NOMO-1 treated with DMSO at 0.1 percent for 48 hours (cell line): ENCODE results near the gene DNAJC13.
A peak's percentile ranks its signal among the peaks of the same experiment; 100 is the strongest.
"Not testable (repeated sequence)": the region's sequence is repeated elsewhere in the genome, so short reads cannot be mapped to it uniquely, and the experiment has no call there.

Source experiments
- DNase-seq: peaks from one replicate; lab custom pipeline; 2025; ENCODE audit not compliant: unreplicated experiment; lab: John Stamatoyannopoulos, UW

Gene DNAJC13, protein sequence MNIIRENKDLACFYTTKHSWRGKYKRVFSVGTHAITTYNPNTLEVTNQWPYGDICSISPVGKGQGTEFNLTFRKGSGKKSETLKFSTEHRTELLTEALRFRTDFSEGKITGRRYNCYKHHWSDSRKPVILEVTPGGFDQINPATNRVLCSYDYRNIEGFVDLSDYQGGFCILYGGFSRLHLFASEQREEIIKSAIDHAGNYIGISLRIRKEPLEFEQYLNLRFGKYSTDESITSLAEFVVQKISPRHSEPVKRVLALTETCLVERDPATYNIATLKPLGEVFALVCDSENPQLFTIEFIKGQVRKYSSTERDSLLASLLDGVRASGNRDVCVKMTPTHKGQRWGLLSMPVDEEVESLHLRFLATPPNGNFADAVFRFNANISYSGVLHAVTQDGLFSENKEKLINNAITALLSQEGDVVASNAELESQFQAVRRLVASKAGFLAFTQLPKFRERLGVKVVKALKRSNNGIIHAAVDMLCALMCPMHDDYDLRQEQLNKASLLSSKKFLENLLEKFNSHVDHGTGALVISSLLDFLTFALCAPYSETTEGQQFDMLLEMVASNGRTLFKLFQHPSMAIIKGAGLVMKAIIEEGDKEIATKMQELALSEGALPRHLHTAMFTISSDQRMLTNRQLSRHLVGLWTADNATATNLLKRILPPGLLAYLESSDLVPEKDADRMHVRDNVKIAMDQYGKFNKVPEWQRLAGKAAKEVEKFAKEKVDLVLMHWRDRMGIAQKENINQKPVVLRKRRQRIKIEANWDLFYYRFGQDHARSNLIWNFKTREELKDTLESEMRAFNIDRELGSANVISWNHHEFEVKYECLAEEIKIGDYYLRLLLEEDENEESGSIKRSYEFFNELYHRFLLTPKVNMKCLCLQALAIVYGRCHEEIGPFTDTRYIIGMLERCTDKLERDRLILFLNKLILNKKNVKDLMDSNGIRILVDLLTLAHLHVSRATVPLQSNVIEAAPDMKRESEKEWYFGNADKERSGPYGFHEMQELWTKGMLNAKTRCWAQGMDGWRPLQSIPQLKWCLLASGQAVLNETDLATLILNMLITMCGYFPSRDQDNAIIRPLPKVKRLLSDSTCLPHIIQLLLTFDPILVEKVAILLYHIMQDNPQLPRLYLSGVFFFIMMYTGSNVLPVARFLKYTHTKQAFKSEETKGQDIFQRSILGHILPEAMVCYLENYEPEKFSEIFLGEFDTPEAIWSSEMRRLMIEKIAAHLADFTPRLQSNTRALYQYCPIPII (N-terminal part only)

GRCh38 chr3:132416807-132417694, at the start of gene DNAJC13:
TSS of gene DNAJC13 (plus strand) at chr3:132417502. CDS start at chr3:132434551, 17,049 bp downstream.
- peak; percentile 99 for DNase-seq

- DNase-seq, result no peak
Measured at GRCh38 chr3:132368515-132368914, 48.8 kb upstream of the DNAJC13 start.

DNA sequence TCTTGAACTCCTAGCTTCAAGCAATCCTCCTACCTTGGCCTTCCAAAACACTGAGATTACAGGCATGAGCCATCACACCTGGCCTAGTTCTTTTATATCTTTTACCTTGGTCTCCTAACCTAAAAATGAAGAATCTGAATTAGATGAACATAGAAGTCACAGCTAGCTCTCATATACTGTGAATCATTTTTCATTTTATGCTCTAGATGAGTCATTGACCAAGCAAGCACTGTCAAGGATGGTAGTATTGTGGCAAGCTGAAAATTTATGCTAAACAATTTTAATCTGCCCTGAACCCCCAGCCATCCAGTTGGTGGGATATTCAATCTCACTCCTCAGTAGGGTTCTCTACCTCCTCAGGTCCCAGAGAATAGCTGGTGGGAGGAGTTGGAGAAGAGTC, 48.3 kb upstream of the DNAJC13 start:
- DNase-seq, result no peak

DNA sequence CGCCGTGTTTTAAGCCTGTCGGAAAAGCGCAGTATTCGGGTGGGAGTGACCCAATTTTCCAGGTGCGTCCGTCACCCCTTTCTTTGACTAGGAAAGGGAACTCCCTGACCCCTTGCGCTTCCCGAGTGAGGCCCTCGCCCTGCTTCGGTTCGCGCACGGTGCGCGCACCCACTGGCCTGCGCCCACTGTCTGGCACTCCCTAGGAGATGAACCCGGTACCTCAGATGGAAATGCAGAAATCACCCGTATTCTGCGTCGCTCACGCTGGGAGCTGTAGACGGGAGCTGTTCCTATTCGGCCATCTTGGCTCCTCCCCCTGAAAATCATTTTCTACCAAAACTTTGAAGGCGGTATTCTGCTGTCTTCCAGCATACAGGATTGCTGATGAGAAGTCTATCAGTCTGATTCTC, 40.4 kb upstream of the DNAJC13 start:
- DNase-seq, result not testable (repeated sequence)

DNA sequence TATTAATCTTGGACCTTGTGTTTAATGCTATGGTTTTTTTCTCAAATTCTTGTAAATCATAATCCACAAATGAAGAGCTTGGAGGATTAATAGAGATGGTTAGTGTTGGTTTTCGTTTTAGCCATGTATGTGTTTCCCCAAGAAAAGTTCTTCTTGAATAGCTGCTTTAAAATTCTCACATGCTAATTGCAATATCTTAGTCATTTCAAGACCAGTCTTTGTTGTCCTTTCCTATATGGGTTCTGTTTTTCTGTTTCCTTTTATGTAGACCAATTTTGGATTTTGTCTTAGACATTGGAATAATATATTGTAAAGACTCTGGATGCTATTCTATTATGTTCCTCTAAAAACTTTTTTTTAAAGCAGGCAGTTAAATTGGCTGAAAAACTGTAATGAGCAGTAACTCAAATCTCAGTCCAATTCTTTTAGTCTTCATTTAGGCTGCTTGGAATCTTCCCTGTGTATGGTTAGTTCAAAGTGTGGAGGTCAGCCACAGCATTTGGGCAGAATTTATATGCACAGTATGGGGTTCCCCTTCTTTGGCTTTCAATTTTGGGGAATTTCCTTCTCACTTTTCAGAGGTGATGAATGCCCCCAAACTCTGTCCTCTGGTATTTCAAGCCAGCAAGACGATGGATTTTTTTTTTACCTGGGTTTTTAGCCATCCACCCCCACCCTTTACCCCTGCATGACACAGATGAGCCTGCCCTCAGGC, 39.1 kb upstream of the DNAJC13 start:
- DNase-seq, result no peak

DNA sequence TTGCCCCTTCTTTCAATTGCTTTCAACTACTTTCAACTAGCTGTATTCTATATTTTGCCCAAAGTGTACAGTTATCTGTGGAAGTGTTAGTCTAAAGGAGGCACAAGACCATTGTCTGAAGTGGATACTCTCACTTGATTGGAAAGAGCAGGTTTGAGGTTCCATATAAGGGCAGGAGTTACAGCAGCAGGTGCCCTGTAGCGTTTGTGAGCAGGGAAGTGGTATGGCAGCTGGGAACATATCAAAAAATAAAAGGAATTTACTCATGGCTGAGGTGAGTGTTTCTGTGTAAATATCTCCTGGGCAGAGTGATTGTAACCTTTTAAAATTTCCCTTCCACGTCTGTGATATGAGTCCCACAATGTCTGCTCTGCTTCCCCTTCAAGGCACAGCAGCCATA, 38.5 kb upstream of the DNAJC13 start:
- DNase-seq, result no peak

DNA sequence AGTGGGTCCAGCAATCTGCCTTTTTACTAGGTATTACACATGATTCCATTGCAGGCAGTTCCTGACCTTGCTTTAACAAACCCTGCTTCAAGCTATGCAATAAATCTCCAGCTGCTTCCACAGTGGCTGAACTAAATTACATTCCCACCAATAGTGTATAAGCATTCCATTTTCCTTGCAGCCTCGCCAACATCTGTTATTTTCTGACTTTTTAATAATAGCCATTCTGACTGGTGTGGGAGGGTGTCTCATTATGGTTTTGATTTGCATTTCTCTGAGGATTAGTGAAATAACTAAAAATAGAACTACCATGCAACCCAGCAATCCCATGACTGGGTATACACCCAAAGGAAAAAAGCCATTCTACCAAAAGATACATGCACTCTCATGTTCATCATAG, 36.4 kb upstream of the DNAJC13 start:
- DNase-seq, result no peak

- DNase-seq, result no peak
Measured at GRCh38 chr3:132381348-132381944, 35.9 kb upstream of the DNAJC13 start.

GRCh38 chr3:132382267-132382666, 35.0 kb upstream of the DNAJC13 start:
- no peak for DNase-seq

DNA sequence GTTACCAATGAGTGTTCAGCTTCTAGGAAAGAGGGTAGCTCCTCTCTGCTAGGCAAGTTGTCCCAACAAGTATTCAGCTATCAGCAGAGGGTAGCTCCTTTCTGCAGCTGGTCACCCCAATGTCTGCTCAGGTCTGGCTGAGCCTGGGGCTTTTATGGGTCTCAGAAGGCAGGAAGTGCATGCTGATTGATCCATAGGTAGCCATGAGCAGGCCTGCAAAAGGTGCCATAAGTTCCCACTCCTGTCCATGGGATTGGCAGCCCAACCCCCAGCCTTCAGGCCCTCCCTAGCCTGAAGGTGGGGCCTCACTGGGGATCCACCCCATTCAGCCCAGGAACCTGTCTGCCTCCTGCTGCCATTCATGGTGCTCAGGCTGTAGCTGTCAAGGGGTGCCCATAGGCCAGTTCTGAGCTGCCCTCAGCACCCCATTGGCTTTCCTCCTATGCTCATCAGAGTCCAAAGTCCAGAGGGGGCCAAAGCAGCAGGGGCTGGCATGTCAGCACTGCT, 34.6 kb upstream of the DNAJC13 start:
- DNase-seq, result no peak

- DNase-seq, result peak; percentile 43
Measured at GRCh38 chr3:132386259-132386658, 31.0 kb upstream of the DNAJC13 start.

DNA sequence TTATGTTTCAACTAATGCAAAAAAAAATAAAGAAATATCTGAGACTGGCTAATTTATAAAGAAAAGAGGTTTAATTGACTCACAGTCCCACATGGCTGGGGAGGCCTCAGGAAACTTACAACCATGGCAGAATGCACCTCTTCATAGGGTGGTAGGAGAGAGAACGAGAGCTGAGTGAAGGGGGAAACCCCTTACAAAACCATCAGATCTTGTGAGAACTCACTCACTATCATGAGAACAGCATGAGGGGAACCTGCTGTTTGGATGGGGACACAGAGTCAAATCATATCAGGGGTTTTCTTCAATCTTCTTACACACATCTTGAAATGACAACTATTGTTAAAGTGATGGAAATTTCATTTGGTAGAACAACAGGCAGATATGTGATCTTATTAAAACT, 24.6 kb upstream of the DNAJC13 start:
- DNase-seq, result not testable (repeated sequence)

- DNase-seq, result no peak
Measured at GRCh38 chr3:132394320-132394719, 23.0 kb upstream of the DNAJC13 start.

DNA sequence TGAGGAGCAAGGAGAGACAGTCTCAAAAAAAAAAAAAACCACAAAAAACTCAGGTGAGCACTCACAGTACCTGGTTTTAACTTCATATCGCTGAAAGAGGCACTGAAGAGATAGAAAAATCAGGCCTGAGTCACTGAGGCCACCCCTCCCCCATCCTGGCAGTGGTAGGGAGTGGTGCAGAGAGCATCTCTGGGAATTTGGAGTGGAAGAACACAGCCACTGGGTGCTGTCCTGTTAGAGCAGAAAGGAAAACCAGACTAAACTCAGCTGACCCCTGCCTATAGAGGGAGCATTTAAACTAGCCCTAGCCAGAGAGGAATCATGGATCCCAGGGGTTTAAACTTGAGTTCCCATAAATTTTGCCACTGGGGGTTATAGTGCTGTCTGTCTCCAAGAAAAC, 22.2 kb upstream of the DNAJC13 start:
- no peak for DNase-seq

DNA sequence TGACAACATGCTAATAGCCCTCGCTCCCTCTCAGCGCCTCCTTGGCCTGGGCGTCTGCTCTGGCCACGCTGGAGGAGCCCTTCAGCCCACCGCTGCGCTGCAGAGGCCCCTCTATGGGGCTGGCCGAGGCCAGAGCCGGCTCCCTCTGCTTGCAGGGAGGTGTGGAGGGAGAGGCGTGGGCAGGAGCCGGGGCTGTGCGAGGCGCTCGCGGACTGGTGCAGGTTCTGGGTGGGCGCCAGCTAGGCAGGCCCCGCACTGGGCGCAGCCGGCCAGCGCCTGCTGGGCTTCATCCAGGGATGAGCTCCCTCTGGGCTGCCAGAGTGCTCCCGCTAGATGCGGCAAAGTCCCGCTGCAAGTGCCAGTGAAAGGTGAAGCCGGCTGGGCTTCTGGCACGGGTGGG, 21.0 kb upstream of the DNAJC13 start:
- DNase-seq, result no peak

GRCh38 chr3:132396776-132397175, 20.5 kb upstream of the DNAJC13 start:
- DNase-seq, result not testable (repeated sequence)

DNA sequence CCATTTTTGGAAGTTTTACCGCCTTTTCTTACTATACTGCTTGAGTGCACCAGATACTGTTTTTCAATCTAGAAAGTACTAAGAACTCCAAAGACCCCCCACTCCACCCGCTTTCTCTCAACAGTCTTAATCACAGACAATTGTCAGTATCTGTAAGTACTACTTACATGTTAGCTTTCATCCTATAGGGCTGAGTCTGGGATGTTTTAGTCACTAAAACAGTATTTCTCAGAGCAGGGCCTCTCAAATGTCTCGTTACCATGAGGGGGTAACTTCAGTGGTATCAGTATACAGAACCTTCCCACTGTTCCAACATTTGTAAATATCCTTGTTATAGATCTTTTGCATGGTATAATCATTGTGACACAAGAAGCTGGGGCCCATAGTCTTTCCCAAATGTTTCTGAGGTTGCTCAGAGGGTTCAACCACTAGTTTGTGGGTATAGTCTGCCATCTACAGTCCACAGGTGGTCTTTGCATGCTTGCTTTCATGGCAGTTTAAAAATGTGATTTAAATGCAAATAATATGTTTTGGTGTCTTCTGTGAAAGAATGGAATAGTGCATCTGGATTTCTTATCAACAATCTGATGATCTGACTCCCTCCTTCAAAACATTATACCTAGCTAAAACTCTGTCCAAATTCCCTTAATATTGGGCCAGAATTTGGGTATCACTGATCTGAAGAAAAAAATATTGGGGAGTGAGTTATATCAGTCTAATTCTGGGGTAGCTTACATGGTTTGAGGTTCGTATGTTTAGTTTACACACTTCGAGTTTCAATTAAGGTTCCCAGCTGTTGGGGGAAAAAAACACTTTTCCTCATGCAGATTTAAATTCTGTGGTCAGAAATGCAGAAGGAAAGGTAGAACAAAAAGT, 18.0 kb upstream of the DNAJC13 start:
- peak; percentile 82 for DNase-seq

DNA sequence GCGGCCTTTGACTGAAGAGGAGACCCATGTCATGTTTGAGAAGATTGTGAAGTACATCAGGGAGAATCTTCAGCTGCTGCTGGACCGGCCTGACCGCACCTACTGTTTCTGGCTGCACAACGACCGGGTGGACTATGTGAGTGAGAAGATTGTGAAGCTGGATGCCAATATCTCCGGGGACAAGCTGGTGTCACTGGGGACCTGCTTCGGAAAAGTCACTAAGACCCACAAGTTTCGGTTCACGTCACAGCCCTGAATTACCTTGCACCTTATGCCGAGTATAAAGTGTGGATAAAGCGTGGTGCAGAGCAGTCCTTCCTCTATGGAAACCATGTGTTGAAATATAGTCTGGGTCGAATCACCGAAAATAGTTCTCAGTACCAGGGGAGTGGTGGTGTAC, 16.0 kb upstream of the DNAJC13 start:
- no peak for DNase-seq
